Muscle of leg (tissue), 16 donors: ENCODE data around the gene KLHDC3. TPM values are rescaled to one million over a fixed set of nuclear protein-coding genes. Genes with fewer than 3 reads are reported as not detected.
A peak's percentile ranks its signal among the peaks of the same experiment; 100 is the strongest.

ENCODE experiments used
- DNase-seq: peaks from one replicate; pipeline ENCODE4 v3.0.0; 2013
- H3K27ac ChIP-seq: one replicate; pipeline ENCODE4 v1.5.1; 2013; ENCODE audit warnings: mild to moderate bottlenecking, low read length, control low read depth
- H3K27me3 ChIP-seq: one replicate; pipeline ENCODE4 v1.6.1; 2013; ENCODE audit warnings: low read length; ENCODE audit not compliant: control insufficient read depth, insufficient read depth
- H3K36me3 ChIP-seq: one replicate; pipeline ENCODE4 v1.6.1; 2013; ENCODE audit warnings: low read length; ENCODE audit not compliant: control insufficient read depth, insufficient read depth
- H3K4me1 ChIP-seq: one replicate; pipeline ENCODE4 v1.6.1; 2013; ENCODE audit warnings: low read length; ENCODE audit not compliant: control insufficient read depth, insufficient read depth
- H3K4me3 ChIP-seq: one replicate; pipeline ENCODE4 v1.5.1; 2013; ENCODE audit warnings: low read length, control low read depth
- H3K9me3 ChIP-seq: replicated peaks from 2 replicates; pipeline ENCODE4 v1.6.1; 2013; ENCODE audit warnings: low read depth, low read length; ENCODE audit not compliant: control insufficient read depth
- WGBS: methylation state at CpG from one replicate; pipeline ENCODE4 v1.1.5; 2013; ENCODE audit warnings: missing lambda C conversion rate; ENCODE audit not compliant: insufficient coverage; 5-methylcytosine and 5-hydroxymethylcytosine counted together
- long read RNA-seq, 11 donors: transcript quantifications; one replicate each; lab custom pipeline, GENCODE V29; 2026
- polyA plus RNA-seq, 8 donors: library from polyadenylated mRNA; unstranded; fragments of 120-200 nt; gene quantifications; one replicate each; pipeline versions ENCODE4 v1.2.1 to v1.2.3, GENCODE V29; 2013; ENCODE audit warnings: inconsistent platforms in 1 of 8, low replicate concordance in 1 of 8; ENCODE audit not compliant: insufficient read length in 8 of 8, insufficient read depth in 1 of 8
- total RNA-seq: library from RNA; stranded (reverse); fragments of 120-200 nt; gene quantifications from one replicate; pipeline ENCODE4 v1.2.4, GENCODE V29; 2013

The KLHDC3 gene
- total RNA-seq (211 TPM), polyA plus RNA-seq (100 to 1,000 TPM; 166 to 222 (median 207) TPM)
- long read RNA-seq, donor 1, transcript KLHDC3-202 (11 exons, 1,909 nt), result major isoform, 29 of 42 reads
- long read RNA-seq, donor 1, partial matches to known transcripts, result 13 of 42 reads
- long read RNA-seq, donor 1, other reads (novel, unspliced or antisense), result 0 of 42 reads
- long read RNA-seq, donor 2, transcript KLHDC3-202 (11 exons, 1,909 nt), result major isoform, 9 of 9 reads
- long read RNA-seq, donor 2, partial matches to known transcripts, result 0 of 9 reads
- long read RNA-seq, donor 2, other reads (novel, unspliced or antisense), result 0 of 9 reads
- long read RNA-seq, donor 3, transcript KLHDC3-202 (11 exons, 1,909 nt), result major isoform, 114 of 131 reads
- long read RNA-seq, donor 3, partial matches to known transcripts, result 16 of 131 reads
- long read RNA-seq, donor 3, other reads (novel, unspliced or antisense), result 0 of 131 reads
- long read RNA-seq, donor 4, transcript KLHDC3-202 (11 exons, 1,909 nt), result major isoform, 41 of 48 reads
- long read RNA-seq, donor 4, partial matches to known transcripts, result 7 of 48 reads
- long read RNA-seq, donor 4, other reads (novel, unspliced or antisense), result 0 of 48 reads
- long read RNA-seq, donor 5, transcript KLHDC3-202 (11 exons, 1,909 nt), result major isoform, 111 of 240 reads
- long read RNA-seq, donor 5, partial matches to known transcripts, result 124 of 240 reads
- long read RNA-seq, donor 5, other reads (novel, unspliced or antisense), result 5 of 240 reads
- long read RNA-seq, donor 6, transcript KLHDC3-202 (11 exons, 1,909 nt), result major isoform, 114 of 160 reads
- long read RNA-seq, donor 6, partial matches to known transcripts, result 41 of 160 reads
- long read RNA-seq, donor 6, other reads (novel, unspliced or antisense), result 5 of 160 reads
- long read RNA-seq, donor 7, transcript KLHDC3-202 (11 exons, 1,909 nt), result major isoform, 63 of 81 reads
- long read RNA-seq, donor 7, partial matches to known transcripts, result 18 of 81 reads
- long read RNA-seq, donor 7, other reads (novel, unspliced or antisense), result 0 of 81 reads
- long read RNA-seq, donor 8, transcript KLHDC3-202 (11 exons, 1,909 nt), result major isoform, 27 of 92 reads
- long read RNA-seq, donor 8, partial matches to known transcripts, result 64 of 92 reads
- long read RNA-seq, donor 8, other reads (novel, unspliced or antisense), result 0 of 92 reads
- long read RNA-seq, donor 9, transcript KLHDC3-202 (11 exons, 1,909 nt), result major isoform, 44 of 101 reads
- long read RNA-seq, donor 9, partial matches to known transcripts, result 57 of 101 reads
- long read RNA-seq, donor 9, other reads (novel, unspliced or antisense), result 0 of 101 reads
- long read RNA-seq, donor 10, transcript KLHDC3-202 (11 exons, 1,909 nt), result major isoform, 63 of 208 reads
- long read RNA-seq, donor 10, partial matches to known transcripts, result 145 of 208 reads
- long read RNA-seq, donor 10, other reads (novel, unspliced or antisense), result 0 of 208 reads
- long read RNA-seq, donor 11, transcript KLHDC3-202 (11 exons, 1,909 nt), result major isoform, 37 of 57 reads
- long read RNA-seq, donor 11, partial matches to known transcripts, result 20 of 57 reads
- long read RNA-seq, donor 11, other reads (novel, unspliced or antisense), result 0 of 57 reads

GRCh38 chr6:43013843-43014433 lies at the start of gene KLHDC3, which contains the start of gene MEA1:
TSS of gene KLHDC3 (plus strand) at chr6:43014249. CDS start at chr6:43017193, 2,944 bp downstream.
TSS of gene MEA1 (minus strand) at chr6:43013946. CDS start at chr6:43013813, 133 bp downstream.
- peaks cover 53% of the 10 kb centered on the region for H3K4me1 ChIP-seq
- H3K9me3 ChIP-seq, result no peaks in the 10 kb centered on the region
- peak within 1 kb of the TSS; percentile 86 for H3K4me3 ChIP-seq
- H3K27ac ChIP-seq, result peak within 1 kb of the TSS; percentile 88
- peaks cover 61% of the 10 kb centered on the region for H3K36me3 ChIP-seq
- peak; percentile 100 for DNase-seq
- WGBS, result under 1% methylated on average over 51 of the region's 51 CpGs
- no peaks in the 10 kb centered on the region for H3K27me3 ChIP-seq

- WGBS, result 85% methylated on average over 3 of the region's 7 CpGs
- Histone ChIP-seq H3K4me1 (no peaks in the 10 kb centered on the region), H3K9me3 (no peaks in the 10 kb centered on the region), H3K36me3 (peaks cover 82% of the 10 kb centered on the region), H3K27ac (no peak overlapping the region), H3K4me3 (no peak overlapping the region), H3K27me3 (no peaks in the 10 kb centered on the region)
- DNase-seq, result no peak
Observed at GRCh38 chr6:42966571-42966970, 47.5 kb upstream of the KLHDC3 start.

- 95% methylated on average over 10 of the region's 11 CpGs for WGBS
- Histone ChIP-seq H3K27me3 (no peaks in the 10 kb centered on the region), H3K36me3 (peaks cover 83% of the 10 kb centered on the region), H3K27ac (no peak overlapping the region), H3K9me3 (no peaks in the 10 kb centered on the region), H3K4me1 (no peaks in the 10 kb centered on the region), H3K4me3 (no peak overlapping the region)
- DNase-seq, result no peak
Observed at GRCh38 chr6:42967228-42967627, 46.8 kb upstream of the KLHDC3 start.

GRCh38 chr6:42968126-42968701 lies 45.8 kb upstream of the KLHDC3 start:
- Histone ChIP-seq H3K9me3 (no peaks in the 10 kb centered on the region), H3K27me3 (no peaks in the 10 kb centered on the region), H3K36me3 (peaks cover 77% of the 10 kb centered on the region), H3K4me3 (no peak overlapping the region), H3K27ac (no peak overlapping the region), H3K4me1 (no peaks in the 10 kb centered on the region)
- no peak for DNase-seq
- 100% methylated on average over 4 of the region's 12 CpGs for WGBS

- no peaks in the 10 kb centered on the region for H3K27me3 ChIP-seq
- no peak overlapping the region for H3K4me3 ChIP-seq
- no peaks in the 10 kb centered on the region for H3K4me1 ChIP-seq
- 89% methylated on average over 2 of the region's 4 CpGs for WGBS
- no peak for DNase-seq
- no peaks in the 10 kb centered on the region for H3K9me3 ChIP-seq
- no peak overlapping the region for H3K27ac ChIP-seq
- H3K36me3 ChIP-seq, result peaks cover 78% of the 10 kb centered on the region
Observed at GRCh38 chr6:42968783-42969182, 45.3 kb upstream of the KLHDC3 start.

- H3K36me3 ChIP-seq, result peaks cover 75% of the 10 kb centered on the region
- no peaks in the 10 kb centered on the region for H3K27me3 ChIP-seq
- no peaks in the 10 kb centered on the region for H3K9me3 ChIP-seq
- H3K4me1 ChIP-seq, result no peaks in the 10 kb centered on the region
- no peak overlapping the region for H3K27ac ChIP-seq
- no peak overlapping the region for H3K4me3 ChIP-seq
- no peak for DNase-seq
- 75% methylated on average over 1 of the region's 2 CpGs for WGBS
Observed at GRCh38 chr6:42969431-42969830, 44.6 kb upstream of the KLHDC3 start.

- H3K4me3 ChIP-seq, result no peak overlapping the region
- no peaks in the 10 kb centered on the region for H3K9me3 ChIP-seq
- DNase-seq, result no peak
- H3K27me3 ChIP-seq, result no peaks in the 10 kb centered on the region
- peaks cover 74% of the 10 kb centered on the region for H3K36me3 ChIP-seq
- H3K27ac ChIP-seq, result no peak overlapping the region
- H3K4me1 ChIP-seq, result no peaks in the 10 kb centered on the region
- WGBS, result no CpG with 5 or more reads among the region's 4 CpGs
Observed at GRCh38 chr6:42969934-42970333, 44.1 kb upstream of the KLHDC3 start.

- H3K4me1 ChIP-seq, result no peaks in the 10 kb centered on the region
- H3K4me3 ChIP-seq, result no peak overlapping the region
- H3K9me3 ChIP-seq, result no peaks in the 10 kb centered on the region
- no CpG with 5 or more reads among the region's 4 CpGs for WGBS
- H3K27ac ChIP-seq, result no peak overlapping the region
- H3K27me3 ChIP-seq, result no peaks in the 10 kb centered on the region
- DNase-seq, result no peak
- H3K36me3 ChIP-seq, result peaks cover 65% of the 10 kb centered on the region
Observed at GRCh38 chr6:42970871-42971612, 43.0 kb upstream of the KLHDC3 start.
